Measurements from ENCODE around the gene CDKN2B-AS1.

The CDKN2B-AS1 gene

GRCh38 chr9:22120159-22120549, 125.6 kb downstream of the CDKN2B-AS1 start:
- no peak for DNase-seq

- DNase-seq: no peak
These were observed 126.0 kb downstream of the CDKN2B-AS1 start for GRCh38 chr9:22120595-22120994.

GRCh38 chr9:22124263-22125011, 129.8 kb downstream of the CDKN2B-AS1 start:
- DNase-seq: no peak

- DNase-seq: no peak
These were observed 134.5 kb downstream of the CDKN2B-AS1 start for GRCh38 chr9:22129133-22129532.

GRCh38 chr9:22129633-22130032, 135.0 kb downstream of the CDKN2B-AS1 start:
- DNase-seq: no peak

GRCh38 chr9:22131817-22132216, 137.2 kb downstream of the CDKN2B-AS1 start:
- DNase-seq: no peak

- no peak for DNase-seq
These were observed 139.8 kb downstream of the CDKN2B-AS1 start for GRCh38 chr9:22134390-22134789.

GRCh38 chr9:22136461-22137096, 142.0 kb downstream of the CDKN2B-AS1 start:
- no peak for DNase-seq

GRCh38 chr9:22138956-22139660, 144.5 kb downstream of the CDKN2B-AS1 start:
- no peak for DNase-seq

GRCh38 chr9:22141908-22142307, 147.3 kb downstream of the CDKN2B-AS1 start:
- no peak for DNase-seq

GRCh38 chr9:22142671-22143070, 148.1 kb downstream of the CDKN2B-AS1 start:
- DNase-seq: no peak

- no peak for DNase-seq
These were observed 149.4 kb downstream of the CDKN2B-AS1 start for GRCh38 chr9:22143799-22144625.

GRCh38 chr9:22146604-22147003, 152.0 kb downstream of the CDKN2B-AS1 start:
- no peak for DNase-seq

GRCh38 chr9:22147813-22148527, 153.4 kb downstream of the CDKN2B-AS1 start:
- peak; percentile 39 for DNase-seq

GRCh38 chr9:22148528-22148875, 153.9 kb downstream of the CDKN2B-AS1 start:
- DNase-seq: no peak

- DNase-seq: no peak
These were observed 154.5 kb downstream of the CDKN2B-AS1 start for GRCh38 chr9:22148876-22149637.

GRCh38 chr9:22154064-22154463, 159.5 kb downstream of the CDKN2B-AS1 start:
- no peak for DNase-seq

GRCh38 chr9:22156586-22156985, 162.0 kb downstream of the CDKN2B-AS1 start:
- no peak for DNase-seq

- no peak for DNase-seq
These were observed 162.7 kb downstream of the CDKN2B-AS1 start for GRCh38 chr9:22157276-22157675.

- no peak for DNase-seq
These were observed 163.2 kb downstream of the CDKN2B-AS1 start for GRCh38 chr9:22157828-22158227.

- DNase-seq: no peak
These were observed 163.7 kb downstream of the CDKN2B-AS1 start for GRCh38 chr9:22158271-22158670.

- no peak for DNase-seq
These were observed 164.3 kb downstream of the CDKN2B-AS1 start for GRCh38 chr9:22158927-22159346.
